HFF-Myc (cell line): ENCODE results near the gene PNISR.

ENCODE experiments used
- DNase-seq: peaks from one replicate; pipeline ENCODE4 v3.0.0-alpha.2; 2011; ENCODE audit warnings: low read depth; ENCODE audit errors: extremely low read depth
- H3K4me3 ChIP-seq: replicated peaks from 2 replicates; pipeline ENCODE4 v1.5.1; 2011; ENCODE audit warnings: low read depth, mild to moderate bottlenecking, control low read depth, low read length
- CTCF ChIP-seq: IDR thresholded peaks from 2 replicates; pipeline ENCODE4 v1.5.1; 2012; ENCODE audit warnings: mild to moderate bottlenecking, low read depth, low read length, control low read depth; ENCODE audit errors: missing control alignments

PNISR gene

DNA sequence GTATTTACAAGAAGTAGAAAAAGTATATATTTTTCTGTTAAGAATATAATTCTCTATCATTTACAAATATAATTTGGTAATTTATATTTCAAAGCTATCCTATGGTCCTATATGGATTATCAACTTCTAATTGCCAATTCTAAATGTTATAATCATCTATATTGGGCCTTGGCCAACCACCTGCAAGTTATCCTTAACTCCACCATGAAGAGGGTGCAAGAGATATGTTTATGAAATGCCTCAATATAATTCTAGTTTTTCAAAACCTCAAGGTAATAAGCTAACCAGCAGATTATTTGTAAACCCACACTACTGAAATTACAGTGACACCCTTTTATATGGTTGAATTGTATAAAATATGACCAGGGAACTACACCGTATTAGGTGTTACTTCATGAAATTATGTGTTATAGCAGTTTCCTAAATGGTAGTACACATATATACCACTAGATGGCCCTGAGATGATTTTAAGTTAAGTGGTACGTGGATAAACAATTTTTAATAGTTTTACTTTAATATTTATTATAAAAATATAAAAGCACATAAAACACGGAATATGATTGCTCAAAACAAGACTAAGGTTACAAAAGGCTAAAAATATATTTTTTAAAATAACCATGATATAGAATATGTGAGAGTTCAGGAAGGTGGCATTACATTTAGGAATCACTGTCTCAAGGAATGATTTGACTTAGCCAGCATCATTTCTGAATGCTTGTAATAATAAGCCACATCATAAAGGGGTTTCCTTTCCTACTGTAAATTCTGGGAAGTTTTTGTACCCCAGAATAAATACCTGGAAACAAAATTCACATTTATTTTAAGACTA is 9.8 kb upstream of the PNISR start:
- DNase-seq = peak; percentile 14
- H3K4me3 ChIP-seq = no peak overlapping the region
- TF ChIP-seq CTCF = peak; percentile 36

- no peak for DNase-seq
- no peak for TF ChIP-seq CTCF
- H3K4me3 ChIP-seq = no peak overlapping the region
Observed at GRCh38 chr6:99432877-99433276, 7.8 kb upstream of the PNISR start.

GRCh38 chr6:99431901-99432300 is 6.8 kb upstream of the PNISR start:
- no peak for DNase-seq
- no peak for TF ChIP-seq CTCF
- H3K4me3 ChIP-seq = no peak overlapping the region

- no peak overlapping the region for H3K4me3 ChIP-seq
- DNase-seq = no peak
- no peak for TF ChIP-seq CTCF
Observed at GRCh38 chr6:99427988-99428387, 2.9 kb upstream of the PNISR start.

DNA sequence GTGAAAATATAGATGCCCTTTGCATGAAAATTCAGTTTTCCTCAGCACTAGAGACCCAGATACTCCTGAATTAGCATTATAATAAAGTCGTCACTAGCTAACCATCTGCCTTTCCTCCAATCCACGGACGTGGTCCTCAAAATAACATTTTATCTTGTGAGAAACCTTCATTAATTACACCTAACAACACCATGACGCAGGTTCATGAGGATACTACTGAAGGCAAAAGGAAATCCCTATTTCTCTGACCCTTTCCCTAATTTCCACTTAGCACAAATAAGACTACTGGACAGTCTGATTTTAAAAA is 1.3 kb upstream of the PNISR start:
- H3K4me3 ChIP-seq = peak overlapping the region; percentile 95
- TF ChIP-seq CTCF = no peak
- no peak for DNase-seq

DNA sequence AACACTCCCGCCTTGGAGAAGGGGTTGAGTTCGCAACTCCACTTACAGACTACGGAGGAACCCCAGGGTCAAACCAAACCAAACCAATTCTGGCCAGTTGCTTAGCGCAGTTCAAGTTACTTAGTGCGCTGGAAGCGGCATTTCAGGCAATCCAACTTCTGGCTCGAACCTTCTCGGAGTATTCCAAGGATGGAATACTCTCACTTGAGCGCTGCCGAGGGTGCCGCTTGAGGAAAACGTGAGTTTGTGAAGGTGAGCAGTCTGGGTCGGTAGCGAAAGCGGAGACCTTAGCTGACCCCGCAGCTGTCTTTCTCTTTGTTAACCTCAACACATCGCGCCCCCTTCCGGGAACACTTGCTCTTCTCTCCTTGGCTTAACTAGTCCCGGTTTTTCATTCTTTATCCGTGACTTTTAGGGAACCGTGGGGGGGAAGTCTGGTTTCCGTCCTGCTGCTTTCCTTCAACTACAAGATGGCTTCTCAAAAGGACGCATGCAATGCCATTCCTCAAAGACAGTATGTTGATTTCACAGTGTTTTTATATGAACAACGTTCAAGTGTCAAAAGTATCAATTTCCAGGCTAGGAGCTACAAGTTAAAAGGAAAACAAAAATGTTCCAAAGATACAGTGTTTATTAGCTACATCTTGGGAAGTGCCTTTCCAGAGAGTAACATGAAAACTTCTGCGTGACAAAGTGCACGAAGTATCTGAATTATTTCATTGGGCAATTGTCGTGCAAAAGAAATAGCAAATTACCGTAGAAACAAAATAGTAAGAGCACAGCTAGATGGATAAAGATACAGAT is 741 bp upstream of the PNISR start:
- peak; percentile 73 for DNase-seq
- peak; percentile 45 for TF ChIP-seq CTCF
- peak overlapping the region; percentile 95 for H3K4me3 ChIP-seq

GRCh38 chr6:99424022-99424421 is 1.1 kb downstream of the PNISR start:
- peak overlapping the region; percentile 95 for H3K4me3 ChIP-seq
- TF ChIP-seq CTCF = no peak
- DNase-seq = no peak
